GM12874 (cell line): Measurements from ENCODE around the gene PDE6A.

Experiments
- TF ChIP-seq, protein P1 (sequence below): IDR thresholded peaks from 2 replicates; pipeline ENCODE4 v1.5.1; 2011; ENCODE audit warnings: low read depth, mild to moderate bottlenecking, control low read depth, low read length, moderate library complexity; ENCODE audit not compliant: insufficient read depth

PDE6A gene

DNA sequence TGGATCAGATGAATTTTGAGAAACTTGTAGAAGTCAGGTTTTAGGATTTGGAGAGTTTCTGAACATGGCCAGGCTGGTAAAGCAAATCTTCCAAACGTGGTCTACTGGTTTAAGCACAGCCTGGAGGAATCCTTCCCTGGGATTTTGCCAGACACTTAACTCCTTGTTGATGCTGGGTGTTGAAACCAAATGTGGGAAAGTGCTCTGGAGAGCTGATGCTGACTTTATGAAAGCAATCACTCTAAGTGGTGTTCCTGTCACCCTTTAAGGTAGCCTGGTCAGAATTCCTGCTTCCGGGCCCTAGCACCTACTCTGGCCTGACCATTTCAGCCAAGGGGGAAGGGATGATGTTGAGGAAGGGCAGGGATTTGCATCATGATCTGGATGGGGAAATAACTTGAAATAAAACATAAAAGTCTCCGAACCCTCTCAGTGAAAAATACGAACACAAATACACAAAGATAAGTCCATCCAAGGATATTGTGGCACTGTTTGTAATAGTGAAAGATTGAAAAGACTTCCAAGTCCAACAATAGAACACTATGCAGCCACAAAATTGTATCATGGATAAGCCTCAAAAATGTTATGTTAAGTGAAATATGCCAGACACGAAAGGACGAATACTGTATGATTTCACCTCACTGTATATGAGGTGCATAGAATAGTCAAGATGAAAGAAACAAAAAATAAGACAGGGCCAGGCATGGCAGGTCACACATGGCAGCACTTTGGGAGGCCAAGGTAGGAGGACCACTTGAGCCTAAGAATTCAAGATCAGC, 57.7 kb downstream of the PDE6A start:
- TF ChIP-seq, protein P1, sequence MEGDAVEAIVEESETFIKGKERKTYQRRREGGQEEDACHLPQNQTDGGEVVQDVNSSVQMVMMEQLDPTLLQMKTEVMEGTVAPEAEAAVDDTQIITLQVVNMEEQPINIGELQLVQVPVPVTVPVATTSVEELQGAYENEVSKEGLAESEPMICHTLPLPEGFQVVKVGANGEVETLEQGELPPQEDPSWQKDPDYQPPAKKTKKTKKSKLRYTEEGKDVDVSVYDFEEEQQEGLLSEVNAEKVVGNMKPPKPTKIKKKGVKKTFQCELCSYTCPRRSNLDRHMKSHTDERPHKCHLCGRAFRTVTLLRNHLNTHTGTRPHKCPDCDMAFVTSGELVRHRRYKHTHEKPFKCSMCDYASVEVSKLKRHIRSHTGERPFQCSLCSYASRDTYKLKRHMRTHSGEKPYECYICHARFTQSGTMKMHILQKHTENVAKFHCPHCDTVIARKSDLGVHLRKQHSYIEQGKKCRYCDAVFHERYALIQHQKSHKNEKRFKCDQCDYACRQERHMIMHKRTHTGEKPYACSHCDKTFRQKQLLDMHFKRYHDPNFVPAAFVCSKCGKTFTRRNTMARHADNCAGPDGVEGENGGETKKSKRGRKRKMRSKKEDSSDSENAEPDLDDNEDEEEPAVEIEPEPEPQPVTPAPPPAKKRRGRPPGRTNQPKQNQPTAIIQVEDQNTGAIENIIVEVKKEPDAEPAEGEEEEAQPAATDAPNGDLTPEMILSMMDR = no peak

DNA sequence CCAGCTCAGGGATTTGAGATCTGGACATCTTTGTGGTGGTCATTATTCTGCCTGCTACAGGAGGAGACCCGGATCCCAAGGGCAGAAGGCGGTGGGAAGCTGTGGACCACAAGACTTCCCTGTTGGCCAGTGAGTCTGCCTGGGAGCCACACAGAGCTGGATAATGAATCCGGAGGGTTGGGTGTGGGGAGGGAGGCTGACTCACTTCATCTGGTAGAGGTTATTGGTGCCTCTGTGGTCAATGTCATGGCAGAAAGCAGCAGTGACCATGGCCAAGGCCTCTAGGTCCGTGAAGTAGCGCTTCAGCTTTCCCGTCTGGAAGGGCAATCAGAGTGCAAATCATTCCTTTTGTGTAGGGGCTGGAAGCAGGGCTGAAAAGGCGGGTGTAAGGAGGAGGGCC, 58.5 kb downstream of the PDE6A start:
- TF ChIP-seq, protein P1 = no peak

DNA sequence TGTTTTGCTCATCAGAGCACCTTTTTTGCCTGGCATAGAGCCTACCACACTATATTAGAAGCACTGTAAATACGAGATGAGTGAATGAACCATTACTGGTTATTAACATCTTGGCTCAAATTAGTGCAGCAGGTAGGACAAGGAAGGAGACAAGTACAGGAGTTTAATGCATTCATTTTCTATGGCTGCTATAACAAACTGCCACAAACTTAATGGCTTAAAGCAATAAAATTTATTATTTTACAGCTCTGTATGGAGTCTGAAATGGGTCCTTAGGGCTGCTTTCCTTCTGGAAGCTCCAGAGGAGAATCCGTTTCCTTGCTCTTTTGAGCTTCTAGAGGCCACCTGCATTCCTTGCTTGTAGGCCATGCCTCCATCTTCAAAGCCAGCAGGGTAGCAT, 59.1 kb downstream of the PDE6A start:
- TF ChIP-seq, protein P1 = no peak

DNA sequence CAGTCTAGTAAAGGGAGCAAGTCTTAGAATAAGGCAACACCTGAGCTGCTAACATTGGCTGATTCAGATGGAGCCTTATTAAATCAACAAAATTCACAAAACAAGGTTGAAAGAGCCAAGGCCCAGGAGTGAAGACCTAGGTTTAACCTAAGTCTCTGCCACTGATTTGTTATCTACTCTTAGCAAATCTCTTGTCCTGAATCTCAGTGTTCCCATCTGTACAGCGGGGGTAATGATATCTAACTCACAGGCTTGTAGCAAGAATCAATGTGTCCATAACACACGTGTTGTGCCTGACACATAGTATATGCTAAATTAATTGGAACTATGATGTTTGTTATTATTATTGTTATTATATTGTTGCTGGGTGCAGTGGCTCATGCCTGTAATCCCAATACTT, 61.0 kb downstream of the PDE6A start:
- TF ChIP-seq, protein P1 = no peak

DNA sequence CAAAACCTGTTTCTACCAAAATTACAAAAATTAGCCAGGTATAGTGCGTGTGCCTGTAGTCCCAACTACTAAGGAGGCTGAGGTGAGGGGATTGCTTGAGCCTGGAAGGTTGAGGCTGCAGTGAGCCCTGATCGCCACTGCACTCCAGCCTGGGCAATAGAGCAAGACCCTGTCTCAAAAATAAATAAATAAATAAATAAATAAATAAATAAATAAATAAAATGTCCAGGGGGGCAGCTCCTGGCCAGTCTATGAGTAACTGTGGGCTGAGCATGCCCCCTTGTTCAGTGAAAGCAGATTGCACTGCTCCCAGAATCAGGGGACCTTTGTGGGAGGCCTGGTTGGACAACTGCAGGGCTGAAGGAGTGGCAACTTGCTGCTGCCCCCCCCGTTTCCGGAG, 62.7 kb downstream of the PDE6A start:
- TF ChIP-seq, protein P1 = no peak

DNA sequence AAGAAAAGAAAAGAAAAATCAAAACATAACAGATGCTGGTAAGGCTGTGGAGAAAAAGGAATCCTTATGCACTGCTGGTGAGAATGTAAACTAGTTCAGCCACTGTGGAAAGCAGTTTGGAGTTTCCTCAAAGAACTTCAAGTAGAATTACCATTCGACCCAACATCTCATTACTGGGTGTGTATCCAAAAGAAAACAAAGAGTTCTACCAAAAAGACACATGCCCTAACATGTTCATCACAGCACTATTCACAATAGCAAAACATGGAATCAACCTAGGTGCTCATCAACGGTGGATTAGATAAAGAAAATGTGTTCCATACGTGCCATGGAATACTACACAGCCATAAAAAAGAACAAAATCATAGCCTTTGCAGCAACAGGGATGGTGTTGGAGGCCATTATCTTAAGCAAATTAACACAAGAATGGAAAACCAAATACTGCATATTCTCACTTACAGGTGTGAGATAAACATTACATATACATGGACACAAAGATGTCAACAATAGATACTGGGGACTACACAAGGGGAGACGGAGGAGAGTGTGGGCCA, 63.4 kb downstream of the PDE6A start:
- TF ChIP-seq, protein P1 = no peak

DNA sequence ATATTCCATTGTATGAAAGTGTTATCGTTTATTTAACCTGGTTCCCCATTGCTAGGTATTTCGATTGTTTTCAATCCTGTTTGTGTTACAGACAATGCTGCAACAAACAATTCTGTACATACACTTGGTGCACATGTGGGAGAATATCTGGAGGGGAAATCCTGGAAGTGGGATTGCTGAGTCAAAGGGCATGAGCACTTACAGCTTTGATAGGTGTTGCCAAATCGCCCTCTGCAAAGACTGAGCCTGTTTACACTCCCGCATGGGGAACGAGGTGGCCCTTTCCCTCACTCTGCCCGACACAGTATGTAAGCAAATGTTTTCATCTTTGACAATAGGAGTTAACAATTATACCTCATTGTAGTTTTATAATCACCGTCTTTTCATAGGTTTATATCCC, 66.2 kb downstream of the PDE6A start:
- TF ChIP-seq, protein P1 = no peak
